DMS 273 treated with DMSO at 0.1 percent for 48 hours (cell line): ENCODE measurements around the gene EZH2.
A peak's percentile ranks its signal among the peaks of the same experiment; 100 is the strongest.

Source experiments
- DNase-seq: peaks from one replicate; lab custom pipeline; 2025; lab: John Stamatoyannopoulos, UW

Gene EZH2

GRCh38 chr7:148884049-148884298 is at the start of gene EZH2:
Gene EZH2, minus strand, starts transcription at chr7:148884291. Its CDS starts 36,993 bp downstream, at chr7:148847298.
- DNase-seq, result no peak

- DNase-seq, result no peak
Observed at GRCh38 chr7:148931470-148931869, 47.4 kb upstream of the EZH2 start.

- no peak for DNase-seq
Observed at GRCh38 chr7:148930335-148930734, 46.2 kb upstream of the EZH2 start.

- DNase-seq, result no peak
Observed at GRCh38 chr7:148929176-148929575, 45.1 kb upstream of the EZH2 start.

- DNase-seq, result peak; percentile 94
Observed at GRCh38 chr7:148927123-148928045, 43.3 kb upstream of the EZH2 start.

GRCh38 chr7:148925836-148926235 is 41.7 kb upstream of the EZH2 start:
- DNase-seq, result no peak

GRCh38 chr7:148924011-148924410 is 39.9 kb upstream of the EZH2 start:
- no peak for DNase-seq

- no peak for DNase-seq
Observed at GRCh38 chr7:148921806-148922205, 37.7 kb upstream of the EZH2 start.

- no peak for DNase-seq
Observed at GRCh38 chr7:148921189-148921588, 37.1 kb upstream of the EZH2 start.

GRCh38 chr7:148919859-148920258 is 35.8 kb upstream of the EZH2 start:
- DNase-seq, result no peak

- no peak for DNase-seq
Observed at GRCh38 chr7:148918058-148918596, 34.0 kb upstream of the EZH2 start.

- no peak for DNase-seq
Observed at GRCh38 chr7:148916186-148916585, 32.1 kb upstream of the EZH2 start.

- DNase-seq, result no peak
Observed at GRCh38 chr7:148915211-148915610, 31.1 kb upstream of the EZH2 start.

- no peak for DNase-seq
Observed at GRCh38 chr7:148914208-148914777, 30.2 kb upstream of the EZH2 start.

GRCh38 chr7:148912758-148913541 is 28.9 kb upstream of the EZH2 start:
- no peak for DNase-seq

GRCh38 chr7:148912151-148912550 is 28.1 kb upstream of the EZH2 start:
- DNase-seq, result no peak

GRCh38 chr7:148911626-148912025 is 27.5 kb upstream of the EZH2 start:
- DNase-seq, result no peak

GRCh38 chr7:148909568-148909967 is 25.5 kb upstream of the EZH2 start:
- DNase-seq, result no peak

GRCh38 chr7:148906707-148907498 is 22.8 kb upstream of the EZH2 start:
- peak; percentile 65 for DNase-seq

GRCh38 chr7:148905093-148905666 is 21.1 kb upstream of the EZH2 start:
- DNase-seq, result no peak

GRCh38 chr7:148903504-148903903 is 19.4 kb upstream of the EZH2 start:
- no peak for DNase-seq

- no peak for DNase-seq
Observed at GRCh38 chr7:148901178-148901577, 17.1 kb upstream of the EZH2 start.
